Measurements from ENCODE around the gene CDKN2B.

Gene CDKN2B

DNA sequence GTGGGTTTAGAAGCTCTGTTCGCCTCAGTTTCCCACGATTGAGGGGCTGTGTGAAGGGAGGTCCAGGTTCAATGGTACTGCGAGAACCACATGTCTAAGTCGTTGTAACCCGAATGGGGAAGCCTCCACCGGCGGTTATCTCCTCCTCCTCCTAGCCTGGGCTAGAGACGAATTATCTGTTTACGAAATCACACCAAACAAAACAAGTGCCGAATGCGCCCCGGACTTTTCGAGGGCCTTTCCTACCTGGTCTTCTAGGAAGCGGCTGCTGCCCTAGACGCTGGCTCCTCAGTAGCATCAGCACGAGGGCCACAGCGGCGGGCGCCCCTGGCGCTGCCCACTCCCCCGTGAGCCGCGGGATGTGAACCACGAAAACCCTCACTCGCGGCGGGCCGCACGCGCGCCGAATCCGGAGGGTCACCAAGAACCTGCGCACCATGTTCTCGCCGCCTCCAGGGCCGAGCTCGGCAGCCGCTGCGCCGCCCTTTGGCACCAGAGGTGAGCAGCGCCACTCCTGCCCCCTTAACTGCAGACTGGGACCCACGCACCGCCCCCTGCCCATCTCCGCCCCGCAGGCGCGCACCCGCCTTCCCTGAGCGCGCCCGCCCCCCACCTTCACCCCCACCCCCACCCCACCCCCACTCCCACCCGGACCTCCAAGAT lies 15.1 kb downstream of the CDKN2B start, which contains the start of gene CDKN2A:
CDKN2A (minus strand) TSS at position 500 of the 663 bp plus-strand sequence.
- peak; percentile 49 to 55 for DNase-seq

- no peak for DNase-seq
Measured at GRCh38 chr9:21993007-21993406, 16.1 kb downstream of the CDKN2B start.

DNA sequence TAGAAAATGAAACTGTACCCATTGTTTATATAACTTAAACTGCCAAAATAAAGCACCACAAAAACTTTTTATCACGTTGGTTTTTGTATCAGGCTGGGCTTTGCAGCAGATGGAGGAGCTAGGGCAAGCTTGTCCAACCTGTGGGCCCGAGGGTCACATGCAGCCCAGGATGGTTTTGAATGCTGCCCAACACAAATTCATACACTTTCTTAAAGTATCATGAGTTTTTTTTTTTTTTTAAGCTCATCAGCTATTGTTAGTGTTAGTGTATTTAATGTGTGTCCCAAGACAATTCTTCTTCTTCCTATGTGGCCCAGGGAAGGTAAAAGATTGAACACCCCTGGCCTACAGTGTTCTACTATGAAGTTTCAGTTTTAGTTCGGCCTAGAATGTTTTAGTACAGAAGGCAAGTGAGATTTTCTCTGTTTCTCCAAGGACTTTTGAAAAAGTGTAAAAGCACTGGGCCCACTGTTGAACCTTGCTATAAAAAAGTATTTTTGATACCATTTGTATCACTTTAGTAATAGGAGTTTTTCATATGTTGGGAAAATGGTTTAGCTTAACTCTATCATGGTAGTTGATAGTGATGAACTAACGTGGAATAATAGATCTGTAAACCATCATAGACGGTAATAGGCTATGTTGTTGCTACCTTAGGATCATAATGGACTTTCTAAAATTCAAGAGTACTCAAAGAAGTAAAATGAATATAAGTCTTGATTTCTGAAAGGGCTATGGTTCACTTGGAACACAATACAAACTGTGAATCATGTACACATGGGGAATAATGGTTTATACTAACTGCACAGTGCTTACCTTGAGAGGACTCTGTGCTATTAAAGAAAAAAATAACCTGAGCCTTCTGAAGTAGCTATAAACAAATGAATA lies 17.8 kb downstream of the CDKN2B start:
- DNase-seq = no peak

- no peak for DNase-seq
Measured at GRCh38 chr9:21989440-21990189, 19.5 kb downstream of the CDKN2B start.

- no peak for DNase-seq
Measured at GRCh38 chr9:21988056-21988990, 20.8 kb downstream of the CDKN2B start.

- DNase-seq = no peak
Measured at GRCh38 chr9:21985964-21986667, 23.0 kb downstream of the CDKN2B start.

DNA sequence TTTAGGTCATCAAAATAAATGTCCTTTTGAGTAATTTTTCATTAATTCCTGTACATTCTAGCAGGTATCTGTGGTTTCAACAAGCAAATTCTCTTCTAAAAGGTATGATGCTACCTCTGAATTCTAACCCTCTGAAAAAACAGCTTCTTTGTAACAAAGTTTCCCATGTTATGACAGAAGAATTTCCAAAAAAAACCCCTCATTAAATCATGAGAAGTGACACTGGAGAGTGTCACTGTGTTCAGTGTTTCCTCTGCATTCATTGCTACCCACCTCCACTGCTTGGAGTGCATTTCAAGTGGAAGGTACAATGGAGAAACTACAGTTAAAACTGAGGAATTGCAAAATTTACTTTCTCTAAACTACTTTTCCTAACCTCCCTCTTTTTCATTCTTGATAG lies 25.0 kb downstream of the CDKN2B start:
- no peak for DNase-seq

- DNase-seq = no peak
Measured at GRCh38 chr9:21983561-21983935, 25.6 kb downstream of the CDKN2B start.

GRCh38 chr9:21982861-21983560 lies 26.1 kb downstream of the CDKN2B start:
- no peak for DNase-seq

- DNase-seq = no peak
Measured at GRCh38 chr9:21982391-21982790, 26.7 kb downstream of the CDKN2B start.

DNA sequence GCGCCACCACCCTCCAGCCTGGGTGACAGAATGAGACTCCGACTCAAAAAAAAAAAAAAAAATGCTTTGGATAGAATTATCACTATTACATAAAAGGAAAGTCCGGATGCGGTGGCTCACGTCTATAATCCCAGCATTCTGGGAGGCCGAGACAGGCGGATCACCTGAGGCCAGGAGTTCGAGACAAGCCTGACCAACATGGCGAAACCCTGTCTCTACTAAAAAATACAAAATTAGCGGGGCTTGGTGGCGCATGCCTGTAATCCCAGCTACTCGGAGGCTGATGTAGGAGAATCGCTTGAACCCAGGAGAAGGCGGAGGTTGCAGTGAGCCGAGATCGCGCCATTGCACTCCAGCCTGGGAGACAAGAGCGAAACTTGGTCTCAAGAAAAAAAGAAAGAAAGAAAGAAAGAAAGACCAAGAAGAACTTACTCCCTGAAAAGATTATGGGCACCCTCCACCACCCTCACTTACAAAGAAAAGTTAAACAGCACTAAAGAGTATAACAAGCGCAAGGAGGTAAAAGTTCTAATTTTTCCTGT lies 32.7 kb downstream of the CDKN2B start:
- no peak for DNase-seq

GRCh38 chr9:21974722-21975409 lies 34.2 kb downstream of the CDKN2B start:
- peak; percentile 53 to 64 for DNase-seq

DNA sequence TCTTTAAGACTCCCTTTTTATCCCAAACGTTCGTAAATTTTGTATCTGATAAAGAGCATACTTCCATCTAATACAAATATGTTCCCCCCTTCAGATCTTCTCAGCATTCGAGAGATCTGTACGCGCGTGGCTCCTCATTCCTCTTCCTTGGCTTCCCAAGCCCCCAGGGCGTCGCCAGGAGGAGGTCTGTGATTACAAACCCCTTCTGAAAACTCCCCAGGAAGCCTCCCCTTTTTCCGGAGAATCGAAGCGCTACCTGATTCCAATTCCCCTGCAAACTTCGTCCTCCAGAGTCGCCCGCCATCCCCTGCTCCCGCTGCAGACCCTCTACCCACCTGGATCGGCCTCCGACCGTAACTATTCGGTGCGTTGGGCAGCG lies 34.8 kb downstream of the CDKN2B start:
- no peak for DNase-seq

DNA sequence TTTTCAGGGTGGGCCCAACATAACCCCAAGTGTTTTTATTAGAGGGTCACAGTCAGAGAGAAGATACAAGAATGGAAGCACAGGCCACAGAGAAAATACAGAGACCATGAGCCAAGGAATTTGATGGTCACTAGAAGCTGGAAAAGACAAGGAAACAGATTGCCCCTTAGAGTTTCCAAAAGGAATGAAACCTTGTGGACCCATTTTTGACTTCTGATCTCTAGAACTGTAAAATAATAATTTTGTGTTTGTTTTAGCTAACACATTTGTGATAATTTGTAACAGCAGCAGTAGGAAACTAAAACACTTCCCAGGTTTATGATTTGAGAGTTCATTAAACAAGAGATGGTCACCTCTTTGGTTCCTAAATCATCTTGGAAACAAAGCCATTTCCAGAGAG lies 36.7 kb downstream of the CDKN2B start:
- no peak for DNase-seq

DNA sequence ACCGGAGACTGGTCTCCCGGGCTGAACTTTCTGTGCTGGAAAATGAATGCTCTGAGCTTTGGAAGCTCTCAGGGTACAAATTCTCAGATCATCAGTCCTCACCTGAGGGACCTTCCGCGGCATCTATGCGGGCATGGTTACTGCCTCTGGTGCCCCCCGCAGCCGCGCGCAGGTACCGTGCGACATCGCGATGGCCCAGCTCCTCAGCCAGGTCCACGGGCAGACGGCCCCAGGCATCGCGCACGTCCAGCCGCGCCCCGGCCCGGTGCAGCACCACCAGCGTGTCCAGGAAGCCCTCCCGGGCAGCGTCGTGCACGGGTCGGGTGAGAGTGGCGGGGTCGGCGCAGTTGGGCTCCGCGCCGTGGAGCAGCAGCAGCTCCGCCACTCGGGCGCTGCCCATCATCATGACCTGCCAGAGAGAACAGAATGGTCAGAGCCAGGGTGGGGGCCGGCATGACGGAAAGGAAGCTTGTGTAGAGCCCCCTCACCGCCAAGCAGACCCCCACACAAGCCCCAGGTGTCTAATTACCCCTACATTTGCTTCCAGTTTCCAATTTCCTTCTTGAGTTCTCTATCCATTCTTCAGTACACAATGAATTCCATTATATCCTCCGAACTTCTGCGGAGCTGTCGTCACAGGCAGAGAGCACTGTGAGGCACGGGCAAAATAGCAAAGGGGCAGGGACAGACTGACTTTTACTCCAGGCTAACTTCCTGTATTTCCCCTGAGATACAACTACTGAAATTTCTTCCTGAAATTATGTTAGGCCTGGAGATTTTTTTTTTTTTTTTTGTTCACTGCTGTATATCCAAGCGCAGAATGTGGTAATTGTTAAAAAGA lies 38.1 kb downstream of the CDKN2B start:
- DNase-seq = no peak

GRCh38 chr9:21969951-21970799 lies 38.9 kb downstream of the CDKN2B start:
- no peak for DNase-seq

GRCh38 chr9:21969011-21969940 lies 39.8 kb downstream of the CDKN2B start:
- no peak for DNase-seq

All from activated CD4-positive, alpha-beta T cell treated with anti-CD3 and anti-CD28 coated beads, Interleukin-2, amount 50 U/mL, for 48 hours (primary cell).